AG04449 (cell line): ENCODE data around the gene MEI1.
"Not testable (repeated sequence)": the region's sequence is repeated elsewhere in the genome, so short reads cannot be mapped to it uniquely, and the experiment has no call there.

Experiments
- CTCF ChIA-PET: fragments of 350-600 bp; formaldehyde crosslinking; extraction: SDS; loops from one replicate; lab custom pipeline; 2021; ENCODE audit warnings: antibody characterized with exemption; lab: Yijun Ruan, JAX
- POLR2A ChIA-PET: fragments of 400-600, 350-600 bp; formaldehyde crosslinking; extraction: SDS; loops from one replicate; lab custom pipeline; 2020; ENCODE audit warnings: antibody characterized with exemption, inconsistent platforms; lab: Yijun Ruan, JAX
- DNase-seq: peaks from one replicate; pipeline ENCODE4 v3.0.0-alpha.2; 2010; ENCODE audit warnings: low read depth, low spot score
- H3K4me3 ChIP-seq: 2 replicates; pipeline ENCODE4 v1.5.1; 2011; ENCODE audit warnings: low read depth, mild to moderate bottlenecking, control low read depth, low read length
- TF ChIP-seq, protein P1 (sequence below): IDR thresholded peaks from one replicate; pipeline ENCODE4 v1.5.1; 2011; ENCODE audit warnings: mild to moderate bottlenecking, moderate library complexity, low read length, control low read depth, inconsistent platforms; ENCODE audit not compliant: insufficient read depth; ENCODE audit errors: missing control alignments

The MEI1 gene

DNA sequence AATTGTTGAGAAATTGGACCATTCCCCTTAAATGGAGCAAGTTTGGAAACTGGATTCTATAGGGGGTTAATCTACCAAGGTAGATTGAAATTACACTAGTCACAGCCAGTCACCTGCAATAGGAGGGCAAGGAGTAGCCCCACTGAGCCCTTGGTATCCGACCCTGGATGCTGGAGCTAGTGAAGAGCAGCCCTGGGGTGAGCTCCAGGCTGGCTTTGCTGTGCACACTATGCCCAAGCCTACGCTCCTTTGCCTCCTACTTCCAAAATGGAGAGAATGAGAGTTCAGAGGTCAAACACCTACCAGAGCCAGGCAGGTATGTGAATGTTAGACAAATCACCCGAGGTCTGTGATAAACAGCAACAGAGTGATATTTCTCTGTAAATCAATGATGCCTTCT is 34.4 kb upstream of the MEI1 start:
- ChIA-PET CTCF (interaction anchor here (1.5 to 6.3 kb wide), 8 partner anchors 15 to 279 kb away, joined by 3 to 123 read pairs (median 22); partner anchors contain the start of gene MEI1), POLR2A (no interaction called here)
- H3K4me3 ChIP-seq: no peak overlapping the region
- DNase-seq: no peak
- TF ChIP-seq, protein P1, sequence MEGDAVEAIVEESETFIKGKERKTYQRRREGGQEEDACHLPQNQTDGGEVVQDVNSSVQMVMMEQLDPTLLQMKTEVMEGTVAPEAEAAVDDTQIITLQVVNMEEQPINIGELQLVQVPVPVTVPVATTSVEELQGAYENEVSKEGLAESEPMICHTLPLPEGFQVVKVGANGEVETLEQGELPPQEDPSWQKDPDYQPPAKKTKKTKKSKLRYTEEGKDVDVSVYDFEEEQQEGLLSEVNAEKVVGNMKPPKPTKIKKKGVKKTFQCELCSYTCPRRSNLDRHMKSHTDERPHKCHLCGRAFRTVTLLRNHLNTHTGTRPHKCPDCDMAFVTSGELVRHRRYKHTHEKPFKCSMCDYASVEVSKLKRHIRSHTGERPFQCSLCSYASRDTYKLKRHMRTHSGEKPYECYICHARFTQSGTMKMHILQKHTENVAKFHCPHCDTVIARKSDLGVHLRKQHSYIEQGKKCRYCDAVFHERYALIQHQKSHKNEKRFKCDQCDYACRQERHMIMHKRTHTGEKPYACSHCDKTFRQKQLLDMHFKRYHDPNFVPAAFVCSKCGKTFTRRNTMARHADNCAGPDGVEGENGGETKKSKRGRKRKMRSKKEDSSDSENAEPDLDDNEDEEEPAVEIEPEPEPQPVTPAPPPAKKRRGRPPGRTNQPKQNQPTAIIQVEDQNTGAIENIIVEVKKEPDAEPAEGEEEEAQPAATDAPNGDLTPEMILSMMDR: no peak

DNA sequence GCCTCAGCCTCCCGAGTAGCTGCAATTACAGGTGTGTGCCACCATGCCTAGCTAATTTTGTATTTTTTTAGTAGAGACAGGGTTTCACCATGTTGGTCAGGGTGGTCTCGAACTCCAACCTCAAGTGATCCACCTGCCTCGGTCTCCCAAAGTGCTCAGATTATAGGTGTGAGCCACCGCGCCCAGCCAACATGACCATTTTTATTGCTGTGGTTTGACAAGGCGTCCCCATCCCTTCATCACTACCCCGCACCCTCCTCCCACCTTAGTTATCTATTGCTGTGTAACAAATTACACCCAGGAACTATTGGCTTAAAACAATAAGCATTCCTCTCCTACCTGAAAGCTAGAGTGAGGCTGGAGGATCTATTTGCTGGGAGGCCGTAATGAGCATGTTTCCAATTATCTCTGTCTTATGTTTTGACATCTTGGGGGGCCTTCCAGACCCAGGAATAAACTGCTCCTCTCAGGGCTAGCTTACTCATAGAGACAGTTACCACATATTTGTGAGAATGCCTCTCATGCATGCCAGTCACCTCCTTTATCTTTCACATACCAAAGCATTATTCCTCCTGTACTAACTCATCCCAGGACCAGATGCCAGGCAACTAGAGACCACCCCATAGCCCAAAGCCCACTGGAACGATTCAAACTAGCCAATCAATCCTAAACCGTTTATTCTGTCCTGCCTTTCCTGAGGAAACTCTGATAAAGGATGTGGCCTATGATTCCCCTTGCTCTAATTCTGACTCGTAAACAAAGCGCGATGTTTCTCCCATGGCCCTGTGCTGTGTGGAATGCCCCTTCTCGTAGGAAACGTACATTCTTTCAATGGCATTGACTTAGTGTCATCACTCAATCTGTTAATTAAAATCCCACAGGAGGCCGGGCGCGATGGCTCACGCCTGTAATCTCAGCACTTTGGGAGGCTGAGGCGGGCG is 30.1 kb upstream of the MEI1 start:
- CTCF ChIA-PET: interaction anchor here (0.9 to 7.8 kb wide), 6 partner anchors 28 to 275 kb away, joined by 3 to 58 read pairs (median 27); partner anchors contain the start of gene MEI1
- TF ChIP-seq, protein P1: no peak
- peak; percentile 69 for DNase-seq
- H3K4me3 ChIP-seq: no peak overlapping the region
- POLR2A ChIA-PET: no interaction called here

DNA sequence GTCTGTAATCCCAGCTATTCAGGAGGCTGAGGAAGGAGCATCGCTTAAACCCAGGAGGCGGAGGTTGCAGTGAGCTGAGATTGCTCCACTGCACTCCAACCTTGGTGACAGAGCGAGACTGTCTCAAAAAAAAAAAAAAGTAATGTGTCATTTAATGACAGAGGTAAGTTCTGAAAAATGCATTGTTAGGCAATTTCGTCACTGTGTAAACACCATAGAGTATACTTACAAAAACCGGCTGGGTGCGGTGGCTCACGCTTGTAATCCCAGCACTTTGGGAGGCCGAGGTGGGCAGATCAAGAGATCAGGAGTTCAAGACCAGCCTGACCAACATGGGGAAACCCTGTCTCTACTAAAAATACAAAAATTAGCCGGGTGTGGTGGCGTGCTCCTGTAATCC is 27.2 kb upstream of the MEI1 start:
- POLR2A ChIA-PET, DNase-seq, H3K4me3 ChIP-seq: not testable (repeated sequence)
- CTCF ChIA-PET: interaction anchor here (1.1 to 7.8 kb wide), 2 partner anchors 25 to 75 kb away, joined by 3 to 52 read pairs; no protein-coding TSS in a partner anchor

DNA sequence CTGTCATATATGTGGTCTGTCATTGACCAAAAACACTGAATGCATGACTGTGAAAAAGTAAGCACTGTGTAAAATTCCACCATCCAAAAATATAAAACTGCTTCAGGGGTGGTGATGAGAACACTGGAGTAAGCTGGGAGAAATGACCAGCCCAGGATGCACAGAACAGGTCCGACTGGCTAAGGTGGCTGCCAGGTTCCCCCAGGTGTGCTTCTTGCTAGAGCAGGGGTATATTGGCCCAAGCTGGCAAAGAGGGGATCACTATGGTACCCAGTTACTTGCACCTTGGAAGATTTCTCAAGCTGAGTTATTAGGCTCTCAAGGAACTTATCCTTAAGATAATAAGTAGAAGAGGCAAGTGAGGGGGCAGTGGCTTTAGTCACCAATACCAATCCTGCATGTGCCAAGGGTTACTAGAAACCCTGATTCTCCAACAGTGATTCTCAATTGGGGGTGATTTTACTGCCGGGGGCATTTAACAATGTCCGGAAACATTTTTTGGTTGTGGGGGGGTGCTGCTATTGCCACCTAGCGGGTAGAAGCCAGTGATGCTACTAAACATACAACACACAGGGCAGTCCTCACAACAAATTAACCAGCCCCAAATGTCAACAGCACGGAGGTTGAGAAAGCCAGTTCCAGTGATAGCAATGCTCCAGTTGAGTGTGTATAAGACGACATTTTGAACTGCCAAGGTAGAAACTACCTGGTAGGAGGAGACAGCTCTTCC is 26.4 kb upstream of the MEI1 start:
- POLR2A ChIA-PET: no interaction called here
- DNase-seq: no peak

DNA sequence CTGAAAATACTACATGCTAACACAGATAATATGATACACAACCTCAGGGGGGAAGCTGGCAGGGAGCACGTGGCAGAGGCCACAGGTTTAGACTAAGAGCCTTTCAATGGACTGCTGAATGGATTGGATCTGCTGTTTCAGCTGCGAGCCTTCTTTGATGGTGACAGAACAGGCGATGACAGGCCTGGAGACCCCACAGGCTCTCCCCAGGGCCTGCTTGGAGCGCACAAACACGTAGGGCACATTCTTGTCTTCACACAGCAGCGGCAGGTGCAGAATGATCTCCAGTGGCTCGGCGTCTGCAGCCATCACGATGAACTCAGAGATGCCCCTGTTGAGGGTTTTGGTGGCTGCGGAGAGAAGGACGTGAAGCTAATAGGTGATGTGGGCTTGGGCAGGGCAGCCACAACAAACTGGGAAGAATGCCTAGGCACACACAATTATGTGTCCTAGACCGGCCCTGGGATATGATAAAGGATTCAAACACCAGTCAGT is 24.4 kb upstream of the MEI1 start:
- TF ChIP-seq, protein P1: no peak
- ChIA-PET POLR2A (no interaction called here), CTCF (interaction anchor here (0.7 to 7.8 kb wide), 4 partner anchors 8 to 22 kb away, joined by 3 to 52 read pairs (median 14); no protein-coding TSS in a partner anchor)
- no peak for DNase-seq
- H3K4me3 ChIP-seq: no peak overlapping the region

More for the DNA sequence above, 26.4 kb upstream of the MEI1 start:
- TF ChIP-seq, protein P1: peak; percentile 27
- H3K4me3 ChIP-seq: no peak overlapping the region
- CTCF ChIA-PET: interaction anchor here (0.9 to 7.8 kb wide), 5 partner anchors 15 to 74 kb away, joined by 3 to 52 read pairs (median 3); partner anchors contain the start of gene SNU13

DNA sequence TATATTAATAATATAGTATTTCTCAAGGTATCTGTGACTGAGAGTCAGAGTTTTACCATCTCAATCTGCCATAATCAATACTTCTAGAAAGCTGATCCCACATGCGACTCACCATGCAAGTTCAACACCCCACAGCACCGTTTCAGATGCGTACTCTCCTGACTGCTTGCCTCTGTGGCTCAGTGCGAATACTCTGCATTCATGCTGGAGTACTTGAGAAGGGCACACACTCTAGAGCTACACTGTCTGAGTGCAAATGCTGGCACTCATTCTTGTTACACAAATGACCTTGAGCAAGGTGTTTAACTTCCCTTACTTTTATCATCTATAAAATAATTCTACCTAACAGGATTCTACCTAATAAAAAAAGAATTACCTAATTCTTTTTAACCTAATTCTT is 23.2 kb upstream of the MEI1 start:
- ChIA-PET CTCF (interaction anchor here (1.9 to 7.8 kb wide), 3 partner anchors 9 to 21 kb away, joined by 7 to 52 read pairs (median 22); no protein-coding TSS in a partner anchor), POLR2A (interaction anchor here (0.6 kb wide), 1 partner anchor 287 kb away, joined by 3 read pairs; no protein-coding TSS in a partner anchor)
- no peak overlapping the region for H3K4me3 ChIP-seq
- TF ChIP-seq, protein P1: no peak
- DNase-seq: no peak
